IMR-90 (cell line): ENCODE results near the gene GNAS-AS1. TPM values are rescaled to one million over a fixed set of nuclear protein-coding genes. Genes with fewer than 3 reads are reported as not detected.

Source experiments
- ATAC-seq: fragments of 200-7000 bp; cut with Tn5 transposase; 2 replicates; pipeline ENCODE4 v1.9.1; 2020; ENCODE audit warnings: low read depth, mild to moderate bottlenecking, moderate library complexity
- BruUV-seq: library from RNA; stranded (reverse); fragments of 400-500 nt; replicated peaks from 2 replicates; lab custom pipeline; 2021; lab: Mats Ljungman, UMichigan
- CTCF ChIA-PET: fragments of 300-600 bp; formaldehyde crosslinking; extraction: SDS; loops from one replicate; lab custom pipeline; 2021; ENCODE audit warnings: antibody characterized with exemption; lab: Yijun Ruan, JAX
- POLR2A ChIA-PET: fragments of 300-600 bp; sonication (Branson Sonifier 250); formaldehyde crosslinking; loops from one replicate; lab custom pipeline; 2022; ENCODE audit warnings: antibody characterized with exemption; ENCODE audit not compliant: unreplicated experiment; lab: Charles Lee
- DNase-seq: peaks from one replicate; pipeline ENCODE4 v3.0.0; 2013
- H2AFZ ChIP-seq: replicated peaks from 2 replicates; pipeline ENCODE3; 2013; ENCODE audit warnings: low read length, mild to moderate bottlenecking; ENCODE audit not compliant: poor library complexity
- H2AK5ac ChIP-seq: 2 replicates; pipeline ENCODE4 v1.6.1; 2013; ENCODE audit warnings: low read depth, low read length, inconsistent platforms
- H2AK9ac ChIP-seq: replicated peaks from 2 replicates; pipeline ENCODE3; 2013; ENCODE audit warnings: mild to moderate bottlenecking, low read depth, low read length, moderate library complexity; ENCODE audit not compliant: poor library complexity
- H2BK120ac ChIP-seq: 2 replicates; pipeline ENCODE4 v1.6.1; 2013; ENCODE audit warnings: low read depth, low read length, inconsistent platforms
- H2BK15ac ChIP-seq: 3 replicates; pipeline ENCODE4 v1.6.1; 2013; ENCODE audit warnings: low read depth, low read length, inconsistent platforms
- H2BK20ac ChIP-seq: 2 replicates; pipeline ENCODE4 v1.6.1; 2013; ENCODE audit warnings: low read depth, mild to moderate bottlenecking, inconsistent platforms, low read length, moderate library complexity
- H2BK5ac ChIP-seq: 2 replicates; pipeline ENCODE4 v1.6.1; 2013; ENCODE audit warnings: mild to moderate bottlenecking, low read depth, low read length, inconsistent platforms; ENCODE audit not compliant: poor library complexity, severe bottlenecking
- H3K14ac ChIP-seq: replicated peaks from 2 replicates; pipeline ENCODE4 v1.6.1; 2013; ENCODE audit warnings: low read depth, low read length, inconsistent platforms
- H3K18ac ChIP-seq: 2 replicates; pipeline ENCODE4 v1.6.1; 2013; ENCODE audit warnings: low read depth, low read length, control low read depth
- H3K23ac ChIP-seq: 2 replicates; pipeline ENCODE4 v1.6.1; 2013; ENCODE audit warnings: low read depth, low read length, inconsistent platforms
- H3K27ac ChIP-seq: 2 replicates; pipeline ENCODE4 v1.5.1; 2013; ENCODE audit warnings: mild to moderate bottlenecking, control low read depth, low read length; ENCODE audit not compliant: insufficient read depth
- H3K27me3 ChIP-seq: 2 replicates; pipeline ENCODE4 v1.6.1; 2013; ENCODE audit warnings: low read length; ENCODE audit not compliant: control insufficient read depth, insufficient read depth
- H3K36me3 ChIP-seq: 2 replicates; pipeline ENCODE4 v1.6.1; 2013; ENCODE audit warnings: low read length, mixed read lengths; ENCODE audit not compliant: control insufficient read depth, insufficient read depth
- H3K4ac ChIP-seq: 2 replicates; pipeline ENCODE4 v1.6.1; 2013; ENCODE audit warnings: low read depth, low read length, inconsistent platforms
- H3K4me1 ChIP-seq: 2 replicates; pipeline ENCODE4 v1.6.1; 2013; ENCODE audit warnings: low read length, mixed read lengths; ENCODE audit not compliant: control insufficient read depth, insufficient read depth
- H3K4me2 ChIP-seq: 2 replicates; pipeline ENCODE4 v1.6.1; 2013; ENCODE audit warnings: low read depth, mild to moderate bottlenecking, control low read depth, low read length, moderate library complexity
- H3K4me3 ChIP-seq: 2 replicates; pipeline ENCODE4 v1.5.1; 2013; ENCODE audit warnings: low read depth, mild to moderate bottlenecking, control low read depth, low read length, moderate library complexity; ENCODE audit not compliant: insufficient read depth
- H3K56ac ChIP-seq: 2 replicates; pipeline ENCODE4 v1.6.1; 2013; ENCODE audit warnings: low read length, inconsistent platforms; ENCODE audit not compliant: insufficient read depth; ENCODE audit errors: extremely low read depth
- H3K79me1 ChIP-seq, 2 experiments: 2 replicates each; pipeline ENCODE4 v1.6.1; 2013; ENCODE audit warnings: low read length in 2 of 2, inconsistent platforms in 1 of 2, low read depth in 1 of 2
- H3K9ac ChIP-seq: 2 replicates; pipeline ENCODE4 v1.6.1; 2013; ENCODE audit warnings: low read depth, low read length, control low read depth
- H3K9me1 ChIP-seq: 2 replicates; pipeline ENCODE4 v1.6.1; 2013; ENCODE audit warnings: low read length, inconsistent platforms; ENCODE audit not compliant: insufficient read depth
- H3K9me3 ChIP-seq: 2 replicates; pipeline ENCODE4 v1.6.1; 2013; ENCODE audit warnings: low read length; ENCODE audit not compliant: control insufficient read depth, insufficient read depth
- H4K20me1 ChIP-seq: 2 replicates; pipeline ENCODE4 v1.6.1; 2013; ENCODE audit warnings: low read length, inconsistent platforms; ENCODE audit not compliant: insufficient read depth
- H4K5ac ChIP-seq: 2 replicates; pipeline ENCODE4 v1.6.1; 2013; ENCODE audit warnings: mild to moderate bottlenecking, low read depth, low read length, control low read depth
- H4K8ac ChIP-seq, 2 experiments: 2 replicates each; pipeline ENCODE4 v1.6.1; 2013; ENCODE audit warnings: low read depth in 2 of 2, low read length in 2 of 2, control low read depth in 1 of 2, inconsistent platforms in 1 of 2
- H4K91ac ChIP-seq: 2 replicates; pipeline ENCODE4 v1.6.1; 2013; ENCODE audit warnings: low read depth, low read length, inconsistent platforms; ENCODE audit not compliant: insufficient read depth
- BHLHE40 ChIP-seq: fragments of 150-350 bp; IDR thresholded peaks from 2 replicates; pipeline ENCODE4 v1.6.1; 2016; ENCODE audit warnings: mild to moderate bottlenecking, low read depth, low read length
- CEBPB ChIP-seq: IDR thresholded peaks from 2 replicates; pipeline ENCODE4 v1.6.1; 2012; ENCODE audit warnings: low read depth, low read length, improper control_type of control experiment
- WGBS, 2 experiments: methylation state at CpG; one replicate each; pipeline versions ENCODE4 v1.1.5 to v1.1.7; 2013; ENCODE audit warnings: missing lambda C conversion rate in 2 of 2; ENCODE audit not compliant: insufficient read length in 1 of 2; ENCODE audit errors: extremely low coverage in 2 of 2; 5-methylcytosine and 5-hydroxymethylcytosine counted together
- dilution Hi-C: fragments of 300-500 bp; cut with HindIII; formaldehyde crosslinking; loops from one replicate; pipeline ENCODE4 v1.14.3; 2018; ENCODE audit warnings: low sequenced_read_pairs; ENCODE audit not compliant: unreplicated experiment
- in situ Hi-C: fragments of 300-500 bp; cut with MboI; formaldehyde crosslinking; loops from 3 replicates; pipeline ENCODE4 v1.14.3; 2019; ENCODE audit warnings: low sequenced_read_pairs, inconsistent platforms, mixed read lengths
- intact Hi-C: fragments of 100-400 bp; cut with micrococcal nuclease; formaldehyde crosslinking; loops from 2 replicates; pipeline ENCODE4 v1.10.0; 2022
- polyA plus RNA-seq, 3 experiments: library from polyadenylated mRNA; depleted of rRNA; stranded (reverse); fragments of >200 nt; gene quantifications; 2 replicates each; pipeline ENCODE4 v1.2.3, GENCODE V29; 2012; ENCODE audit warnings: low replicate concordance in 1 of 3
- total RNA-seq: library from RNA; depleted of rRNA; stranded (reverse); fragments of >200 nt; gene quantifications from 2 replicates; pipeline ENCODE4 v1.2.3, GENCODE V29; 2012

GNAS-AS1 gene
- total and polyA plus RNA-seq, 2 of the 4 experiments (the other 2 are of a cell fraction): 0.54 to 0.60 TPM

- H3K18ac ChIP-seq: no peak overlapping the region
- CTCF ChIA-PET: no interaction called here
- in situ Hi-C loops: loop anchor here (10.0 kb wide), 1 partner anchor 124 kb away; no protein-coding TSS in a partner anchor
These were observed 49.7 kb upstream of the GNAS-AS1 start for GRCh38 chr20:58900397-58900796.

More at GRCh38 chr20:58900397-58900796, 49.7 kb upstream of the GNAS-AS1 start:
- peaks cover 20% of the 10 kb centered on the region for H3K9me1 ChIP-seq
- DNase-seq (no peak), ATAC-seq (no peak)
- dilution Hi-C loops (no loop called here), intact Hi-C loops (no loop called here)
- H3K23ac ChIP-seq: peak overlapping the region; percentile 67; the same call in 1 of the 2 replicates
- H4K20me1 ChIP-seq: peaks cover 90% of the 10 kb centered on the region
- TF ChIP-seq CEBPB: peak; percentile 72; the same call in 1 of the 2 replicates
- no peak for TF ChIP-seq BHLHE40
- no TSS peak for BruUV-seq
- no peak overlapping the region for H2AK9ac ChIP-seq
- H4K8ac ChIP-seq: 0 out of 4 replicates have a peak overlapping the region, but pooled peaks of 1 of the 2 experiments have one; percentile 10
- H3K27me3 ChIP-seq: no peaks in the 10 kb centered on the region
- no peak overlapping the region for H2BK15ac ChIP-seq
- no peak overlapping the region for H2AK5ac ChIP-seq
- no peak overlapping the region for H2BK120ac ChIP-seq
- H3K4ac ChIP-seq: no peak overlapping the region
- no peak overlapping the region for H3K56ac ChIP-seq
- H3K4me3 ChIP-seq: no peak overlapping the region
- no peak overlapping the region for H2BK20ac ChIP-seq
- H3K14ac ChIP-seq: no peak overlapping the region
- no peaks in the 10 kb centered on the region for H3K9me3 ChIP-seq
- H3K4me2 ChIP-seq: no peak overlapping the region
- H3K79me1 ChIP-seq: peaks cover 18 to 82% of the 10 kb centered on the region in 2 experiments; a peak in 3 of 4 replicates
- peaks cover 28% of the 10 kb centered on the region for H3K36me3 ChIP-seq
- no peak overlapping the region for H4K91ac ChIP-seq
- no peak overlapping the region for H2BK5ac ChIP-seq
- H3K27ac ChIP-seq: no peak overlapping the region
- H4K5ac ChIP-seq: no peak overlapping the region
- POLR2A ChIA-PET: no interaction called here
- peaks cover 22% of the 10 kb centered on the region for H3K4me1 ChIP-seq
- H2AFZ ChIP-seq: no peak overlapping the region
- H3K9ac ChIP-seq: no peak overlapping the region
- no CpG with 5 or more reads among the region's 7 CpGs for WGBS, 2 experiments
